ENCODE measurements around the gene GABRG3. TPM values are rescaled to one million over a fixed set of nuclear protein-coding genes. Genes with fewer than 3 reads are reported as not detected.

The GABRG3 gene
- polyA plus RNA-seq, 1 donor (not counting 4 experiments of a cell fraction or from before 2014, with no cell fraction given), result not detected

DNA sequence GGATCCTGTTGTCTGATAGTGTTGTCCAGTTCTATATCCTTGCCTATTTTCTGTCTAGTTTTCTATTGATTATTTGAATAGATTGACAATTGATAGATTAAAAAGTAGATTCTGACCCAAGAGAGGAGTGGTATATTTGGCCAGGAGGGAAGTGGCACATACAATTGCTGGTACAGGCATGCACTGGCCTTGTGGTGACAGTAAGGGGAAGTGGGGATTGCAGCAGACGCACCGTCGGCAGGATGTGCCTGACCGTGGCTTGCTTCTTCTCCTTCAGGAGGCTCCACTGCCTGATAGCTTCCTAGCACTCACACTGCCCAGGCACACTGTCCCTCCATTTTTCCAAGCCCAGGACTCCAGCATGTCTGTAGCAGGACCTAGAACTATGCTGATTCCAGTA, 10.5 kb downstream of the GABRG3 start:
- Histone ChIP-seq H4K20me1 (ENCODE audit: control insufficient read depth, extremely low read depth, insufficient read depth, low read length) (no peaks in the 10 kb centered on the region), H3K9me3 (ENCODE audit: control insufficient read depth, low read depth, low read length) (no peaks in the 10 kb centered on the region), H3K27me3 (ENCODE audit: control insufficient read depth, extremely low read depth, insufficient read depth, low read length) (no peaks in the 10 kb centered on the region), H3K4me2 (ENCODE audit: control insufficient read depth, extremely low read depth, insufficient read depth, low read depth, low read length) (no peak overlapping the region), H2AFZ (ENCODE audit: control insufficient read depth, low read length) (no peak overlapping the region), H3K4me1 (ENCODE audit: control insufficient read depth, extremely low read depth, insufficient read depth, low read length) (no peaks in the 10 kb centered on the region), H3K9ac (ENCODE audit: control insufficient read depth, extremely low read depth, insufficient read depth, low read length) (no peak overlapping the region), H3K9me1 (ENCODE audit: control insufficient read depth, extremely low read depth, insufficient read depth, low read length) (no peaks in the 10 kb centered on the region), H3K4me3 (ENCODE audit: control insufficient read depth in 2 of 3, extremely low read depth in 1 of 3, insufficient read depth in 2 of 3, low read depth in 1 of 3, low read length in 3 of 3) (no peak overlapping the region), H3K27ac (ENCODE audit: control insufficient read depth, insufficient read depth, low read length) (no peak overlapping the region), H3K36me3 (ENCODE audit: control insufficient read depth in 2 of 2, extremely low read depth in 1 of 2, insufficient read depth in 2 of 2, low read length in 2 of 2) (no peaks in the 10 kb centered on the region), H3K79me2 (ENCODE audit: control insufficient read depth, insufficient read depth, low read length) (no peaks in the 10 kb centered on the region)
- dilution Hi-C loops (cut with MboI; ENCODE audit: extremely low pct_ligation_motif_present, low sequenced_read_pairs), result no loop called here
- DNase-seq (ENCODE audit: low read depth, low spot score) (no peak), FAIRE-seq (no peak)
- TF ChIP-seq, protein P1, sequence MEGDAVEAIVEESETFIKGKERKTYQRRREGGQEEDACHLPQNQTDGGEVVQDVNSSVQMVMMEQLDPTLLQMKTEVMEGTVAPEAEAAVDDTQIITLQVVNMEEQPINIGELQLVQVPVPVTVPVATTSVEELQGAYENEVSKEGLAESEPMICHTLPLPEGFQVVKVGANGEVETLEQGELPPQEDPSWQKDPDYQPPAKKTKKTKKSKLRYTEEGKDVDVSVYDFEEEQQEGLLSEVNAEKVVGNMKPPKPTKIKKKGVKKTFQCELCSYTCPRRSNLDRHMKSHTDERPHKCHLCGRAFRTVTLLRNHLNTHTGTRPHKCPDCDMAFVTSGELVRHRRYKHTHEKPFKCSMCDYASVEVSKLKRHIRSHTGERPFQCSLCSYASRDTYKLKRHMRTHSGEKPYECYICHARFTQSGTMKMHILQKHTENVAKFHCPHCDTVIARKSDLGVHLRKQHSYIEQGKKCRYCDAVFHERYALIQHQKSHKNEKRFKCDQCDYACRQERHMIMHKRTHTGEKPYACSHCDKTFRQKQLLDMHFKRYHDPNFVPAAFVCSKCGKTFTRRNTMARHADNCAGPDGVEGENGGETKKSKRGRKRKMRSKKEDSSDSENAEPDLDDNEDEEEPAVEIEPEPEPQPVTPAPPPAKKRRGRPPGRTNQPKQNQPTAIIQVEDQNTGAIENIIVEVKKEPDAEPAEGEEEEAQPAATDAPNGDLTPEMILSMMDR (optimal IDR thresholded peaks at IDR 0.05 in 1 of 3, IDR thresholded peaks at IDR 0.05 in 1 of 3, conservative IDR thresholded peaks at IDR 0.05 in 1 of 3; ENCODE audit: extremely low read depth in 1 of 3, insufficient read depth in 2 of 3, low read length in 3 of 3), result no peak
- no peak for TF ChIP-seq EZH2 (IDR thresholded peaks at IDR 0.05; ENCODE audit: low read length)

GRCh38 chr15:26983822-26984221, 12.8 kb downstream of the GABRG3 start:
- H3K36me3 ChIP-seq (ENCODE audit: control insufficient read depth in 2 of 2, extremely low read depth in 1 of 2, insufficient read depth in 2 of 2, low read length in 2 of 2), result no peaks in the 10 kb centered on the region
- H3K4me2 ChIP-seq (ENCODE audit: control insufficient read depth, extremely low read depth, insufficient read depth, low read depth, low read length), result no peak overlapping the region
- H3K9ac ChIP-seq (ENCODE audit: control insufficient read depth, extremely low read depth, insufficient read depth, low read length), result no peak overlapping the region
- H3K79me2 ChIP-seq (ENCODE audit: control insufficient read depth, insufficient read depth, low read length), result no peaks in the 10 kb centered on the region
- H4K20me1 ChIP-seq (ENCODE audit: control insufficient read depth, extremely low read depth, insufficient read depth, low read length), result no peaks in the 10 kb centered on the region
- TF ChIP-seq, protein P1 (optimal IDR thresholded peaks at IDR 0.05 in 1 of 3, IDR thresholded peaks at IDR 0.05 in 1 of 3, conservative IDR thresholded peaks at IDR 0.05 in 1 of 3; ENCODE audit: extremely low read depth in 1 of 3, insufficient read depth in 2 of 3, low read length in 3 of 3), result no peak
- no peak for TF ChIP-seq EZH2 (IDR thresholded peaks at IDR 0.05; ENCODE audit: low read length)
- H3K9me1 ChIP-seq (ENCODE audit: control insufficient read depth, extremely low read depth, insufficient read depth, low read length), result no peaks in the 10 kb centered on the region
- no peaks in the 10 kb centered on the region for H3K9me3 ChIP-seq (ENCODE audit: control insufficient read depth, low read depth, low read length)
- dilution Hi-C loops (cut with MboI; ENCODE audit: extremely low pct_ligation_motif_present, low sequenced_read_pairs), result no loop called here
- DNase-seq (ENCODE audit: low read depth, low spot score), result no peak
- H3K4me1 ChIP-seq (ENCODE audit: control insufficient read depth, extremely low read depth, insufficient read depth, low read length), result no peaks in the 10 kb centered on the region
- no peak overlapping the region for H3K27ac ChIP-seq (ENCODE audit: control insufficient read depth, insufficient read depth, low read length)
- no peak for FAIRE-seq
- H2AFZ ChIP-seq (ENCODE audit: control insufficient read depth, low read length), result no peak overlapping the region
- H3K27me3 ChIP-seq (ENCODE audit: control insufficient read depth, extremely low read depth, insufficient read depth, low read length), result no peaks in the 10 kb centered on the region
- no peak overlapping the region for H3K4me3 ChIP-seq (ENCODE audit: control insufficient read depth in 2 of 3, extremely low read depth in 1 of 3, insufficient read depth in 2 of 3, low read depth in 1 of 3, low read length in 3 of 3)
